HG02840 (cell line): ENCODE data around the gene REXO1.

ENCODE experiments used
- ATAC-seq: cut with Tn5 transposase; IDR thresholded peaks from one replicate; pipeline ENCODE4 v1.9.1; 2021; ENCODE audit warnings: mild to moderate bottlenecking, moderate library complexity, moderate number of reproducible peaks; ENCODE audit not compliant: unreplicated experiment, low FRiP score

The REXO1 gene

DNA sequence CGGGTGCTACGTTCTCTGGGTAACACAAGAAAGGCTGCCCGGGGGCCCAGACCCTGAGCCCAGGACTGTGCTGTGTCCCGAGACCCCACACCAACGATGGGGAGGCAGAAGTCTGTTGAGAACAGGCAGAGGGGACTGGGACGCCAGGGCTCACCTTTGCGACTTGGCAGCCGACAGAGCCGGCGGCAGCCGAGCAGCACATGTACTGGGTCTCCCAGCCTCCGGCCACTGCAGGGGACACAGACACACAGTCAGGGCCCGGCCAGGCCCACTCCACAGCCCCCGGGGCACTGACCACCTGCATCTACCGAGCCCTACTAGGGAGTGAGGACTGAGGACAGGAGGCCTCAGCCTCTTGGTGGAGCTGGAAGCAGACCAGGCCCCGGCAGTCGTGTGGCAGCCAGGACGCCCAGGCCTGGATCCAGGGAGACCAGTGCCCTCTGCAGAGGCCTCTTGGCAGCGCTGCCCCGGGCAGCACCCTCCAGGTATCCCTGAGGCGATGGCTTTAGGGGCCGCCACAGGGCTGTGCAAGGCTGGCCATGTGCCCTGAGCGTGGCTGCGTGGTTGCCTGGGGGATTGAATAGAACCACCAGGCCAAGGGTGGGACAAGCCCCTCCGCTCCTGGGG, 30.6 kb downstream of the REXO1 start:
- no peak for ATAC-seq

- no peak for ATAC-seq
Measured at GRCh38 chr19:1816530-1817298, 31.6 kb downstream of the REXO1 start.

GRCh38 chr19:1815605-1816529, 32.4 kb downstream of the REXO1 start:
- no peak for ATAC-seq

- ATAC-seq = no peak
Measured at GRCh38 chr19:1814833-1815604, 33.3 kb downstream of the REXO1 start.

DNA sequence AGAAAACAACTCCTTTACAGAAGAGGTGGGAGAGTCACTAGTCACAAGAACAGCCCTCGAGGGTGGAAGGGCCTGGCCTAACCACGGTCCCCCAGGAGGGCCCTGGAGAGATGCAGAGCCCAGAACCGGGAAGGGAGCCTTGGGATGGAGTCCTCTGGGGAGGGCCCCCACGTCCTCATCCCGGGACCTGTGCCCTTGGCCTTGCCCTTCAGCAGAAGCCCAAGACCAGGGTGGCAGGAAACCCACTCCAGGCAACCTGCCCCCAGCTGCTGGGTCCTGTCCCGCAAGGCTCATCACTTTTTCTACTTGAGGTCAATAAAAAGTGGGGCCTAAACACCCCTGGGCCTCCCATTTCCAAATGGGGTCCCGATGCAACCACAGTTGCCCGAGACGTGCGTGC, 33.9 kb downstream of the REXO1 start:
- ATAC-seq = no peak

DNA sequence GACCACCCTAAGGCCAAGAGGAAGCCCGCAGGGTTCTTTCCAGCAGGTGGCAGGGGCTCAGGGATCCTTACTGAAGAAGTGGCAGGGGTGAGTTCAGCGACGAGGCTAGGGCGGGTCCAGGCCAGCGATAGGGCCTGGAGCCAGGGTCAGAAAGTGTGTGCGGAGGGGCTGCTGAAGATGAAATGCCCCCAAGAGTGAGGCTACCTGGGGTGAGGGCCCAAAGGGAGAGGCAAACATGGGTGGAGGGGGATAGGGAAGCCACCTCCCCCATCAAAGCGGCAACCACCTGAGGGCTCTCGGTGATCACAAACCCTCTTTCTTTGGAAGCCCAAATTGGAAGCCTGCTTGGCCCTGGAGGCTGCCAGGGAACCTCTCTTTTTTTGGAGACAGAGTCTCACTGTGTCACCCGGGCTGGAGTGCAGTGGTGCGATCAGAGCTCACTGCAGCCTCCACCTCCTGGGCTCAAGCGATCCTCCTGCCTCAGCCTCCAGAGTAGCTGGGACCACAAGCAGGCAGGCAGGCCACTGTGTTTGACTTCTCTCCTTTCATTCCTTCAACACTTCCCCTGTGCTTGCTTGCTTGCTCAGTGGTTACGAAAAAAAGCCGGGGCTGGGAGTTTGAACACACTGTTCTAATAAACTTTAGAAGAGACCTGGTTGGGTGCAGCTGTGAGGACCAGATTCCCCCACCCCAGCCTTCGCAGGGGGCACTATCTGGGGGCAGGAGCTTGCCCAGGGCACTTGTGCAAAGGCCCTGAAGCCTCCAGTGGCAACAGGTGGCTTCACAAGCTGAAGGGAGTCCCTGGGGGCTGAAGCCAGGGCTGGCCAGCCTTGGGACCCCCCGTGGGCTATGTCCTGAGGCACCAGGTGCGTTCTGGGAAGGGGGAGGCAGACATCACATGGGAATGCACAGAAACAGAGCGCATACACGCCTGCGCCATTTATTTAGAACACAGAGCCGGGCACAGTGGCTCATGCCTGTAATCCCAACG, 34.8 kb downstream of the REXO1 start:
- no peak for ATAC-seq

DNA sequence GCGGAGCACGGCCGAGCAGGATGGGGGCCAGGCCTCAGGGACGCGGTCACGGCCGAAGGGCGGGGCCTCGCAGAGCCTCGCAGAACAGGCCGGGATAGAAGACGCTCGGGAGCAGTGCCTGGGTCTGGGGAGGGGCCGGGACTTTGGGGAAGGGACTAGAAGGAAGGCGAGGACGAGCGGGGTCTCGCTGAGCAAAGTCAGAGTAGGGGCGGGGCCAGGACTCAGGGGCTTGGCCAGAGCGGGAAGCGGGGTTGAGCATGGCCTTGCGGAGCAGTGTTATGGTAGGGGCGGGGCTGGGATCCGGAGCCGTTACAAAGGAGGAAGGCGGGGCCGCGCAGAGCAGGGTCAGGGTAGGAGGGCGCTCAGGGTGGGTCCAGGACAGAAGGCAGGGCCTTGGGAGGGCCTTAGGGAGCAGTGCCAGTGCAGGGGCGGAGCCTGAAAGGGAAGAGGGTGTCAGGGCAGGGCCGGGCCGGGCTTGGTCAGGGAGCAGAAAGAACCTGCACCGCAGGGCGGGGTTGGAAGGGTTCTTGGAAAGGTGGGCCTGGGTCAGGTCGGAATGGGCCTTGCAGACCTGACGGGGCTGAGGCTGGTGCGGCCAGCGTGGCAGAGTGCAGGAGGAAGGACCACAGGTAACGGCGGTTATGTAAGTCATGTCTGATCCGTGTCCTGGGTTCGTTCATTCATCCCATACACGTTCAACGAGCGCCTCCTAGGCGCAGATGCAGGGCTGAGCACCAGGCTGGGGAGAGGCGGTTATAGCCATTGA, 35.7 kb downstream of the REXO1 start:
- peak; percentile 63 for ATAC-seq

DNA sequence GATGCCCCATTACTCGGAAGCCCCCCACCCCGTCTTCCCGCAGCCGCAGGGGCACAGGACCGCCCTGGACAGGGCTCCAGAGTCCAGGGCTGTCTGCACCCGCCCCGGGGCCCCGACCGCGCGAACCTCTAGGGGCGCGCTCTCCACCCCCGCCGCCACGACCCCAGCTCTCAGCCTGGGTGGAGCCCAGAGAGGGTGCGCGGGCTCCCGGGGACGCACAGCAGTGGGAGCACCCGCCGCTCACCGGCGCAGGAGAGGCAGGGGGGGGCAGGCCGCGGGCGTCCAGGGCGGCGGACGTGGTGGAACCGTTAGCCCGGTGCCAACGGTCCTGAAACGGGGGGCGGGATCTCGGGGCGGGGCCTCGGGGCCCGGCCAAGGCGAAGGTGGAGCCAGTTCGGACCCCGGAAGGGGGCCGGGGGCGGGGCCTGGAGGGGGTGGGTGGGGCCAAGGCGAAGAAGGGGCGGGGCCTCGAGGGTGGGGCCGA, 36.3 kb downstream of the REXO1 start, which contains the start of gene ATP8B3:
Gene ATP8B3, minus strand, starts transcription at position 335 of the 484 bp plus-strand sequence. CDS start 540 bp downstream, outside the sequence.
- peak; percentile 5 for ATAC-seq

- ATAC-seq = no peak
Measured at GRCh38 chr19:1811472-1811894, 36.8 kb downstream of the REXO1 start.

DNA sequence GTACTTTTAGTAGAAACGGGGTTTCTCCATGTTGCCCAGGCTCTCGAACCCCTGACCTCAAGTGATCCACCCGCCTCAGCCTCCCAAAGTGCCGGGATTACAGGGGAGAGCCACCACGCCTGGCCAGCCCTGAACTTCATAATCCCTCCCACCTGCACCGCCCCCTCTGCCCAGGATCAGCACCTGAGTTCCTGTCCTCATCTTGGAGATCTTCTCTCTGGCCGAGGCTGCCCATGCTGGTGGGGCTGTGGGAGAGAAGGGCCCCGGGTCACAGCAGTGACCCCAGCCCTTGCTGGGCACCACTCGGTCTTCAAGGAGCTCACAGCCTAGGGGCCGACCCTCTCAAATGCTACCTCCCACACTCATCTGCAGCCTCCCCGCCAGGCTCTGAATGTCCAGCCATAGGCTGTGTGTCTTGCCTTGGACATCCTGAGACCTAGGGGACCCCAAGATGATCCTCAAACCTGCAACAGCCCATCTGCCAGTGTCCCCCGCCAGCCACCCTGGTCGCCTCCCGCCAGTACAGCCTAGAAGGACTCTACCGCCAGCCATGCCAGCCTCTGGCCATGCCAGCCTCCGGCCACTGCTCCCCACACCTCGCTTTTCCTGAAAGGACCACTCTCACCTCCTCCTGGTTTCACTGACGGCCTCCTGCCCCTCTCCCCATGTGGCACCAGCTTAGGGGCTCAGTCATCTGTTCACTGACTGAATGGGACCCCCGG, 37.7 kb downstream of the REXO1 start:
- ATAC-seq = no peak

GRCh38 chr19:1809678-1810077, 38.6 kb downstream of the REXO1 start:
- no peak for ATAC-seq

DNA sequence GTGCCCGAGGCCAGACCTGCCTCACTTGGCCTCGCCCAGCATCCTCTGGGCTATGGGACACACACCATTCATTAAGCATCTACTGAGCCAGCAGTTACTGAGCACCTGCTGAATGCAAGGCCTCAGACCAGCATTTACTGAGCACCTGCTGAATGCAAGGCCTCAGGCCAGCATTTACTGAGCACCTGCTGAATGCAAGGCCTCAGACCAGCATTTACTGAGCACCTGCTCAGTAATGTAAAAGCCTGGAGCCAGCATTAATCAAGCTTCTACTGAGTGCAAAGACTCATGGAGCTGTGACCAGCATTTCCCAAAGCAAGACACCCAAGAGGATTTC, 39.9 kb downstream of the REXO1 start:
- ATAC-seq = no peak

GRCh38 chr19:1807695-1808394, 40.4 kb downstream of the REXO1 start:
- no peak for ATAC-seq

DNA sequence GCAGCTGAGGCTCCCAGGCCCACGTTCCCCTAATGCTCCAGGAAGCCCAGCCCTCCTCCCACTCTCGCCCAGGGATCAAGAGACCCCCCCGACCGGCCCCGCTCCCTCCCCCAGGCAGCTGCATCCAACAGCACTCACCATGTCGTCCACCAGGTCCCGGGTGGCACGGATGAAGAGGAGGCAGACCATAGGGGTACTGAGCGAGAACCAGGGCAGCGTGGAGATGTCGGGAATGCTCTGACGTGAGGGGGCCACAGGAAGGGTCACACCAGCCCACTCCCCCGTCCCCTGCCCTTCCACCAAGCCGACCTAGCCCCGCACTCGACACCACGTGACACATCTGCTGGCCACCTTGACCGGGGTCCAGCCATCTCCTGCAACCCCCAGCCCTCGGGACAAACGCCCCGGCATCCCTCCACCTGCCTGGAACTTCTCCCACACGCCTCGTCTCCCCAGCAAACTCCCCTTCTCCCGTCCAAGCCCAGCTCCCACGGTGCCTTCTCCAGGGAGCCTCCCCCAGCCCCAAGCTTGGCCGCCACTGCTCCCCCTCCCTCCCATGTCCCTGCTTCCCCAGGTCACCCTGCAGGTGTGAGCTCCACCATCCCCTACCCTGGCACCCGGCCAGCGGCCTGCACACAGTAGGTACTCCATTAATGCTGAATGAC, 41.1 kb downstream of the REXO1 start:
- no peak for ATAC-seq

- ATAC-seq = no peak
Measured at GRCh38 chr19:1806184-1807029, 41.9 kb downstream of the REXO1 start.
